Hippocampal formation (tissue), 2 donors: ENCODE data around the gene GNG12.

Source experiments
- DNase-seq, 2 donors: peaks; one replicate each; lab custom pipeline; 2025; lab: John Stamatoyannopoulos, UW

Gene GNG12

GRCh38 chr1:67832737-67833601, at the start of gene GNG12:
Gene GNG12, minus strand, starts transcription at chr1:67833467. Its CDS starts 125,781 bp downstream, at chr1:67707686.
- peak in 1 of 2 donors; percentile 42 for DNase-seq

DNA sequence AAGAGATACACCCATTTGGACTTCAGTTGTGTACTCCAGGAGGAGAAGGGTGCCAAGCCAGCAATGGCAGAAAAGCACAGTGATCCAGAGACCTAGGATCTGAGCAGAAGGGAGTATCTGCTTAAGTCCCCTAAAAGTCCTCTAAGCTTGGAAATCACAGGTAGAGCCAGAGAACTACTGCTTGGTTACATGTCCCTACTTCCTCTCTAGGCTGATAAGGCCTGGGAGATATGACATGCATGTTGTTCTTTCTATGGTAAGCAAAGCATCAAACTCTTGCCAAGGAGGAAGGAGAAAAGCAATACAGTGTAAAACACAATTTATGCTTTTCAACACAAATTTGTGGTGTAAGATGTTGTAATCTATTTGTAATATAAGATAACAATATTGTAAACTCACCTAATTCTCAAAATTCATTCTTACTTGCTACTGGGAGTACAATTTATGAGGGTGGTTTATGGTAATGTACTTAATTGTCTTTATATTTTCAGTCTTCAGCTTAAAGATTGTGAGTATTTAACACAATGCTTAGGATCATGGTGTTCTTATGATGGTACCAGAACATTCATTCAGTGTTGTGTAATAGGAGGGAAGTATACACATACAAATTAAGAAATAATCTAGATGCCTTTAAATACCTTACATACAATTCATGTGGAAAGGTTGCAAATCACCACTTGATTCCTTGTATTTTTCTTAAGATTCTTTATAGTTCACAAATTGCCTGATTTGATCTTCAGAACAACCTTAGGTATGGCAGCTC, 49.1 kb upstream of the GNG12 start:
- no peak for DNase-seq

GRCh38 chr1:67880056-67880601, 46.9 kb upstream of the GNG12 start:
- no peak for DNase-seq

GRCh38 chr1:67879485-67879884, 46.2 kb upstream of the GNG12 start:
- DNase-seq: no peak

DNA sequence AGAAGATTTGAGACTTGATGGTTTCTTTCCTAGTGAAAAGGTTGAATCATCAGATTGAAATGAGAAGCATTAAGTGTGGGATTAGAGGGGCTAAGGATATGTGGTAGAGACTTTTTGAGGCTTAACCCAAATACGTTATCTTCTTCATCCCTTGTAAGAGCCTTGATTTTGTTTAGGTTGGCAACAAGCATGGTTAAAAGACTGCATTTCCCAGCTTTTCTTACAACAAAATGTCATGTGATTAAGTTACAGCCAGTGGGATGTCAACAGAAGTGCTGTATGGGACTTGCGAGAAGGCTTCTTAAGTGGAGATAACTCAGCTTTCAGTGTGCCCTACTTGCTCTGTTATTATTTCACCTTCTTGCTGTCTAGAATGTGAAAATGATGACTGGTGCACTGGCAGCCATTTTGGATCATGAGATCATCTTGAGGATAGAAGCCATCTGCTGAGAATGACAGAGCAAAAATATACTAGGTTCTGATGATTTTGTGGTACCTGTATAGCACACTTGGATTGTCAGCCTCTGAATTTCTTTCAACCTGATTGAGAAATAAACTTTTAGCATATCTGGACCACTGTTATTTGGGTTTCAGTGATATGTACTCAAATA, 41.3 kb upstream of the GNG12 start:
- DNase-seq: no peak

DNA sequence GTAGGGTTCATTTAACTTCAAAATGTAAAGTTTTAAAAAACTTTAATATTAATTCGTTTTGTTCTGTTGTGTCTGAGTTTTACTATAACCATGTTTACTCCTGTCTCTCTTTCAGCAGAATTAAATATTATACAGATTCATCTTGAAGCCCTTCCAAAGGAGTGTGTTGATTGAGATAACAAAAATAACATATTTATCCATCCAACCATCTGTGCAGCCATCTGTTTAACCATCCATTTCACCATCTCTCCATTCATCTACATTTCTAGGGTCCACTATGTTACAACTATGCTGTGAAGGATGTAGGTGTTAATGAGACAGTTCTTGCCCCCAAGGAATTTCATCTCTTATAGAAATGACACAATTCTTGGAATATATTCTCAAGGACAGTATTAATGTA, 36.0 kb upstream of the GNG12 start:
- DNase-seq: no peak

- DNase-seq: no peak
These were observed 30.4 kb upstream of the GNG12 start for GRCh38 chr1:67863637-67864036.

DNA sequence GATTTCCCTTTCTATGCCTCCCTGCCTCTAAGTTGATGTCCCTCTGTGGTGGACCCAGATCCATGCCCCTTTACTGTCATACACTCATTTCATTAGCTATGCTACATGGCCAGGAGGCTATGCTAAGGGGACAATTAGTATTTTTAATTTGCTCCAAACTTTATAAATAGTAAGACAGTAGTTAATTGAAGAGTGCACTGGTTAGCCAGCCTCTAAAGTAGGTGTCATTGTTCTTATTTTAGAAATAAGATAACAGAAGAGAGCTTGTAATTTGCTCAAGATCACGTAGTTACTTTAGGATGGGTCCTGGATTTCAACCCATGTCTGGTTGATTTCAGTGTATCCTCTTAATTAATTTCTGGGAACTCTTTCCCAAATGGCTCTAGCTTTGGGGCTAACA, 29.4 kb upstream of the GNG12 start:
- DNase-seq: no peak

DNA sequence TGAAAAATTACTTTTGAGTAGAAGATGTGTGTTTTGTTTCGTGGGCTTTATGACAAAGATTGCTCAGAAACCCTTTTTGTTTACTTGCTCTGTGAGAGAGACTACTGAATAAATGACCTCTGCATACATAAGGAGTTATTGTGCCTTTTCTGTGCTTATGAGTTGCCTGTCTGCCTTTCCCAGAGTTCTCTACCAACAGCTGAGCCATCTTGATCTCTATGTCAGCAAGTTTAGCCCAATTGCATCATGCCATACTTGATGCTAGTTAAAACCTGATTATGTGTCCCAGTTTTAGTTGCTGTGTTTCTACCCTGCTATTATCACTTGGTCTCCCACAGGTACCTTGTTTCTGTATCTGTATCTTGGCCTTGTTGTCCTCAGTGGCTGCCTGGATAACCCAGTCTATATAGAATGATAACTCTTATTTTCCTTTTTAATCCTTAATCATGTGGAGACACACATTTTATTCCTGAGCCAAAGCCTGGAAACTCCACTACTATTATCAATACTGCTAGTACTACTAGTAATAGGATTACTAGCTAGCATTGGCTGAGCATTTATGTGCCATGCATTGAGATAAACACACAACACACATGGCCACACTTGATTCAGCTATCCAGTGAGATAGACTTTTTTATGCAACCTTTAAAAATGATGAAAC, 28.7 kb upstream of the GNG12 start:
- no peak for DNase-seq

- DNase-seq: no peak
These were observed 27.5 kb upstream of the GNG12 start for GRCh38 chr1:67860776-67861175.

GRCh38 chr1:67856921-67857320, 23.7 kb upstream of the GNG12 start:
- DNase-seq: no peak

GRCh38 chr1:67855961-67856360, 22.7 kb upstream of the GNG12 start:
- DNase-seq: no peak

DNA sequence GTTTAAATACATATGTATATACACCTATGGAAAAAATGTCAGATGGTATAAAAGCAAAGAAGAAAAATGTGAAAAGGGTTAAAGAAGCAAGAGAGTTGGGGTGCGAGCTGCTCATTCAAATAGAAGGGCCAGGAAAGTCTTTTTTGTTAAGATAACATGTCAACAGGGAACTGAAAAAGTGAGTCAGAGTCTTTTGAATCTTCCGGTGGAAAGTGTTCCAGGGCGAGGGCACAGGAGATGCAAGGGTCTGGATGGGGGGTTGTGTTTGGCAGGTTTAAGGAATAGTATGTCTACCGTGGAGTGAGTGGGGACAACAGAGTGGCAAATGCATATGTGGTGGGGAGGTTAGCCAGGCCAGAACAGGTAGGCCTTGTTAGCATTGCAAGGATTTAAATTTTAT, 22.2 kb upstream of the GNG12 start:
- DNase-seq: no peak

GRCh38 chr1:67853704-67854103, 20.4 kb upstream of the GNG12 start:
- peak in 1 of 2 donors; percentile 19 for DNase-seq

GRCh38 chr1:67851800-67852199, 18.5 kb upstream of the GNG12 start:
- no peak for DNase-seq

DNA sequence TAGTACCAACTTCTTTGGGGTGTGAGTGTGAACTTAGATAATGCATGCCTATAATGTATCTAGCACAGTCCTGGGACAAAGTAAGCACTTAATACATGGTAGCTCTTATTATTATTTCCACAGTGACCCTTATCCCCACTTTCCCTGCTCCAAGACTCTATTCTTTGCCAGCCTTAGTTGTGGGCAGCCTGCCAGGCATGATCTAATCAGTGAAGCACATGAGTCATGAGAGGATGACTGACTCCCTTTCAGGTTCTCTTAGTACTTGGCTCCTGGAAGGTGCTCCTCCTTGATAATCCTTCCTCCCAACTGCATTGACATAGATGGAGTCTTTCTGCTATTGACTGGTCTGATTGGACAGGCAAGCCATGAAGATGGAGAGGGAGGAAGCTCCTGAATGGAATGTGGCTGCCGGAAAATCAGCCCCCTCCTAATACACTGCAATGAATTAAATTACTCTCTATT, 17.4 kb upstream of the GNG12 start:
- no peak for DNase-seq

GRCh38 chr1:67850151-67850551, 16.9 kb upstream of the GNG12 start:
- DNase-seq: peak in 1 of 2 donors; percentile 20

- DNase-seq: no peak
These were observed 14.2 kb upstream of the GNG12 start for GRCh38 chr1:67847466-67847865.

DNA sequence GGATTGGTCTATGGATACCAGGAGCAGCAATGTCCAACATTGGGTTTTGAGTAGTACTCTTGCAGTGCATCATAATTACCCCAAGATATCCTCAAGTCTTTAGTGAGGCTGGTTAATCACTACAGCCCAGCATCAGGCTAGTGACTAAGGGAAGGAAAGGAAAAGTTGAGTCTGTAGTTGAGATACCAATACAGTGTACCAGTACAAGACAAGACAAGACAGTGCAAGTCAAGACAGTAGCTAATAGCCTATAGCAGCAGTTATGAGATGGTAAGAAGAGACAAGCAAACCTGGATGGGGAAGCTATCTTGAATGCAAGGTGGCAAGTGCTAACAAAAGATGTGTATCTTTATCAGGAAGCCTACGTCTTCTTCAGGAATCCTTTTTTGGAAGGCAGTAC, 13.3 kb upstream of the GNG12 start:
- no peak for DNase-seq

DNA sequence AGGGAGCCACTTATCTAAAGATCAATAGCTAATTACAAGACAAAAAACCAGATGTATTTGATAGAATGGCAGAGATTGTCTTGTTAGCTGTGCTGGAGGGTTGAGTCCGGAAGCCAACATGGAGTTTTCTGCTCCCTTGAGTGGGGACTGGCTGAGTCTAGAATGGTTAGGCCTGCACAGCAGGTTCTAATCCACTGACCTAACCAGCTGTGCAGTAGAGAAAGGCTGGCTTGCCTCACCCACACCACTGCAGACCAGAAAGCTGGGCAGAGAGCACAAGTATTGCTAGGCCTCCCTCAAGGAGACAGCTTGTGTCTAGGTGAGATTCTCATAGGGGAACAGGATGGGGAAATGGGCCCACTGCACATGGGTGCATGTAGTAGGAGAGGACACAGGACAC, 11.7 kb upstream of the GNG12 start:
- no peak for DNase-seq

- no peak for DNase-seq
These were observed 10.5 kb upstream of the GNG12 start for GRCh38 chr1:67843746-67844145.

DNA sequence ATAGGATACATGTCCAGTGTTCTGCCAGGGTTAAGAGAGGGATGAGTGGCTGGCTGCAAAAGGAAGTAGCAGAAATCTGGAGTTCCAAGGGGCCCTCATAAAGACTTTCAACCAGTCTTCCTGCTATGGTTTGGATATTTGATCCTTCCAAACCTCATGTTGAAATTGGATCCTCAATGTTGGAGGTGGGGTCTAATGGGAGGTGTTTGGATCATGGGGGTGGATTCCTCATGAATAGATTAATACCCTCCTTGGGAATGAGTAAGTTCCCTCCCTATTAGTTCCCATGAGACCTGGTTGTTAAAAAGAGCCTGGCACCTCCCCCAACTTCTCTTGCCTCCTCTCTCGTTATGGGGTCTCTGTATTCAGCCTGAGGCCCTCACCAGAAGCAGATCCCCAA, 10.1 kb upstream of the GNG12 start:
- no peak for DNase-seq
